ENCODE results near the gene CACNA1A. TPM values are rescaled to one million over a fixed set of nuclear protein-coding genes. Genes with fewer than 3 reads are reported as not detected.

CACNA1A gene
- total and polyA plus RNA-seq, 2 of the 4 experiments (the other 2 are of a cell fraction): 5.9 to 15.0 TPM

DNA sequence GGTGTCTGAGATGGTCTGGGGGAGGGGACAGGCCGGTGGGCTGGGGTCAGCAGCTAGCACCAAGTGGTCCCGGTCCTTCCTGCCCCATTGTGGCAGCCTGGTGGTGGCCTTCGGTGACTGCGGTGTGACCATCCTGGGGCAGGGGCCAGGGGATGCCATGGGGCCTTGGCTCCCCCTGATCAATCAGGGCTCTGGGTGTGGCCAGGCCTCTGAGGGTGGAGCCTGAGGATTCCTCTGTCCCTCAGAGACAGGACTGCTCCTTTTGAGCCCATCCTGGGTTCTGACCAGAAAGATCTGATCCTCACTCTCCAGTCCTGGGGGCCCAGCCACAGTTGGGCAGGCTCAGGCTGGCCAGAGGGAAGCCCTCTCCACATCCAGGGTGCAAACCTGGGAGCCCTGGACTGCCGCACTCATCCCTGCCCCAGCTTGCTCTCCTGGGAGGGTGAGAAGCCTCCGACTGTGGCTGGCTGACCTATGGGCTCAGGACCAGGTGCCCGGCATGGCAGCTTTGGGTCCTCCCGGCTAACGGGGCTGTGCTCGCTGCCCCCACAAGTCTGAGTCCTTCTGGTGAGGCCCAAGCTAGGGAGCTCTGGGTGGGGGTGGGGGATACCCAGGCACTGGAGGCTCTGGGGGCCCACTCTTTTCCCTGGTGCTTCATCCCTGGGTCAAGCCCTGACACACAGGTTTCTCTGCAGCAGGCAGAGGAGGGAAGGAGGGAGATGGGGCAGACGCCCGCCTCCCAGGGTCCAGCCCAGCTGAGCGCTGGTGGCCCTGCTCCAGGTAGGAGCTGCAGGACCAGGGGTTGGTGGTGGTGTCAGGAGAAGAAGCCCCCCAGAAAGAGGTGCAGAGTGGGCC lies 296.6 kb downstream of the CACNA1A start:
- no peaks in the 10 kb centered on the region for H3K9me1 ChIP-seq (ENCODE audit: insufficient read depth, low read length)
- H3K56ac ChIP-seq (ENCODE audit: extremely low read depth, insufficient read depth, low read length): no peak overlapping the region
- no peak overlapping the region for H3K4me2 ChIP-seq (ENCODE audit: low read depth, low read length)
- H2AFZ ChIP-seq (replicated peaks; ENCODE audit: low read length, poor library complexity): peak overlapping the region; percentile 61
- dilution Hi-C loops (cut with HindIII; ENCODE audit: low sequenced_read_pairs, unreplicated experiment): no loop called here
- no peaks in the 10 kb centered on the region for H4K20me1 ChIP-seq (ENCODE audit: insufficient read depth, low read length)
- H3K27me3 ChIP-seq (ENCODE audit: control insufficient read depth, insufficient read depth, low read length): no peaks in the 10 kb centered on the region
- H2AK9ac ChIP-seq (replicated peaks; ENCODE audit: low read depth, low read length, poor library complexity): peak overlapping the region; percentile 55
- no peak overlapping the region for H2BK15ac ChIP-seq (ENCODE audit: low read depth, low read length)
- H3K9me3 ChIP-seq (ENCODE audit: control insufficient read depth, insufficient read depth, low read length): no peaks in the 10 kb centered on the region
- no peaks in the 10 kb centered on the region for H3K79me1 ChIP-seq (ENCODE audit: low read depth in 1 of 2, low read length in 2 of 2)
- in situ Hi-C loops (cut with MboI; ENCODE audit: low sequenced_read_pairs): no loop called here
- H3K4me3 ChIP-seq (ENCODE audit: insufficient read depth, low read depth, low read length): no peak overlapping the region
- 70% methylated on average over 7 of the region's 13 CpGs; no CpG with 5 or more reads in 1 of the 2 experiments for WGBS, 2 experiments (ENCODE audit: extremely low coverage in 2 of 2, insufficient read length in 1 of 2)
- CTCF ChIA-PET: no interaction called here
- TF ChIP-seq NFE2L2 (IDR thresholded peaks at IDR 0.05; ENCODE audit: low read depth, low read length) (no peak), CEBPB (IDR thresholded peaks at IDR 0.05; ENCODE audit: low read depth, low read length) (no peak)
- ATAC-seq (ENCODE audit: low read depth) (no peak), DNase-seq (no peak)
- H4K5ac ChIP-seq (ENCODE audit: low read depth, low read length): no peak overlapping the region
- H3K9ac ChIP-seq (ENCODE audit: low read depth, low read length): no peak overlapping the region
- no peak overlapping the region for H4K8ac ChIP-seq (ENCODE audit: low read depth in 2 of 2, low read length in 2 of 2)
- H3K27ac ChIP-seq (ENCODE audit: insufficient read depth, low read length): no peak overlapping the region
- H3K18ac ChIP-seq (ENCODE audit: low read depth, low read length): no peak overlapping the region
- peak overlapping the region; percentile 33 for H2AK5ac ChIP-seq (ENCODE audit: low read depth, low read length)
- no peak overlapping the region for H2BK5ac ChIP-seq (ENCODE audit: low read depth, low read length, poor library complexity, severe bottlenecking)
- peaks cover 2% of the 10 kb centered on the region; the same call in 1 of the 2 replicates for H3K36me3 ChIP-seq (ENCODE audit: control insufficient read depth, insufficient read depth, low read length)
- H3K4ac ChIP-seq (ENCODE audit: low read depth, low read length): no peak overlapping the region
- intact Hi-C loops (cut with micrococcal nuclease): loop anchor here (5.0 kb wide), 1 partner anchor 47 kb away; no protein-coding TSS in a partner anchor
- H2BK120ac ChIP-seq (ENCODE audit: low read depth, low read length): no peak overlapping the region
- POLR2A ChIA-PET (ENCODE audit: unreplicated experiment): no interaction called here
- H3K4me1 ChIP-seq (ENCODE audit: control insufficient read depth, insufficient read depth, low read length): peaks cover 6% of the 10 kb centered on the region
- no peak overlapping the region for H3K23ac ChIP-seq (ENCODE audit: low read depth, low read length)
- no TSS peak for BruUV-seq (replicated peaks)
- no peak overlapping the region for H3K14ac ChIP-seq (replicated peaks; ENCODE audit: low read depth, low read length)
- no peak overlapping the region for H4K91ac ChIP-seq (ENCODE audit: insufficient read depth, low read depth, low read length)
- no peak overlapping the region for H2BK20ac ChIP-seq (ENCODE audit: low read depth, low read length)

Measured in IMR-90 (cell line).